ENCODE results near the gene STIM1.

The STIM1 gene

GRCh38 chr11:3856856-3857553, 1.5 kb downstream of the STIM1 start:
- DNase-seq, result no peak

DNA sequence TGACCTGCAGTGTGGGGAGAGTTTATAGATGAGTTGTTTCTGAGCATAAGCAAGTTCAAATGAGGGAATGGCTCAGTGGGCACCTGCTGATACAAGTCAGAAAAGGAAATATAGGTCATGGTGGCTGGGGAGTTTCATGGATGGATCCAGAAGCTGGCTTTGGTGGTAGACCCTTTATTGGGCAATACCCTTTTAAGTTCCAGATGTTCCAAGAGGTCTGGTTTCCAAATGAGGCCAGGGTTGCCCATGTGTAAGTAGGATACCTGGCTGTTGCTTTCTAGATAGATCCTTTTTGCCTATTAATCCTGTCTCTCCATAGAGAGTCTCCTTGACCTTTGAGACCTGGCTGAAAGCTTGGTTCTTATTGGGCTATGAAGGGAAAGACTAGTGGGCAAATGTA, 2.2 kb downstream of the STIM1 start:
- DNase-seq, result no peak

DNA sequence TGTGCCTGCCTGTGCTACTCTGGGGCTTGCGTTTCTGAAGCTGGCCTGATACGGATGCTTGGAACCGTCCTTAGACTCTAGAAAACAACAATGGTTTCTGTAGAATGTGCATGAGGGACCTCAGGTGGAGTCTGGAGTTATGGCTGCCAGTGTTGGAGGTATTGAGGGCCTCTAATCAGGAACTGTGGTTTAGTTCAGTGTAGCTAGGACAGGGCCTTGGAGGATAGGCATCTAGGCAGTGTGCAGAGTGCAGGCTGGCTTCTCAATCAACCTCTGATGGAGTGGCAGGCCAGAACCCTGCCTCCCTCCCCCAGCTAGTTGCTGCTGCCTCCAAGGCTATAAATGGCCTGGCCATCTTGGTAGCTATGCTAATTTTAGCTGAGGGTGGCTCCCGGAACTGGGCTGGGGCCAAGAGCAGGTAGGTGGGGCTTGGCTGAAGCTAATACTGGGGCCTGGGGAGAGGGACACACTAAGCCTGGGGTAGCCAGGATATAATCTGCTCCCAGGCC, 4.0 kb downstream of the STIM1 start:
- DNase-seq, result no peak

GRCh38 chr11:3860375-3860774, 4.9 kb downstream of the STIM1 start:
- DNase-seq, result peak; percentile 46 to 57

DNA sequence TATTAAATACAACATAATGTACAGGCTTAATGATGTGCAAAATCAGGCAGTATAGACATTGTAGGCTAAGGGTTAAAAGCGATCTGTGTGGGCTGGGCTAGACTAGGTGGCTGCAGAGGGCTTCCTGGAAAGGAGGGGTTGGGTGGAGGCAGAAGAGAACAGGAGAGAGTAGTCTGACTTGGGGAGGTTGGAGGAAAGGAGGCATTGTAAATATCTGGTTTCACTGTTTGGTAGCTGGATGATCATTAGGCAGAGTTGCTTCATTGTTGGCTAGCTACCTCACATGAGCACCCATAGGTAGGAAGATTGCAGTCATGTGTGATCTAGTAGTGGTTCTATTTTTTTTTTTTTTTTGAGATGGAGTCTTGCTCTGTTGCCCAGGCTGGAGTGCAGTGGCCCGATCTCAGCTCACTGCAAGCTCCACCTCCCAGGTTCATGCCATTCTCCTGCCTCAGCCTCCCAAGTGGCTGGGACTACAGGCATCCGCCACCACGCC, 5.5 kb downstream of the STIM1 start:
- DNase-seq, result peak in 1 of 2 experiments; percentile 53

DNA sequence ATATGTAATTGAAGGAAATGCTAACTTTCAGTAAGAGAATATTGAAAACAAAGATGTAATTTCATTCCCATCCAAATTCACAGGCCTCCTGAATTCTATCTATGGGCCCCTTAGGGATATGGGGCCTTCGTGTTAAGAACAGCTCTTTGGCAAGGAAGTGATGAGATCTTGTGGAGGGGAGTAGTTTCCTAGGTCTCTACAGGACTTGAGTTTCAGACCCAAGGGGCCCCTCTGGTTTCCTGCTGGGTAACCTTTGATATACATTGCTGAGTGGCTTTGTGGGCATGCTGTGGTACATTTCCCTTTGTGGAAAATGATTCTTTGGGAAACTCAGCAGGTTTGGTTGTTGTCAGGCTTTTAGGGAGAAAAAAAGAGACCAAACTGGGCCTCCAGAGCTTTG, 6.2 kb downstream of the STIM1 start:
- peak in 1 of 2 experiments; percentile 51 for DNase-seq

- DNase-seq, result no peak
Observed at GRCh38 chr11:3865388-3866193, 10.1 kb downstream of the STIM1 start.

DNA sequence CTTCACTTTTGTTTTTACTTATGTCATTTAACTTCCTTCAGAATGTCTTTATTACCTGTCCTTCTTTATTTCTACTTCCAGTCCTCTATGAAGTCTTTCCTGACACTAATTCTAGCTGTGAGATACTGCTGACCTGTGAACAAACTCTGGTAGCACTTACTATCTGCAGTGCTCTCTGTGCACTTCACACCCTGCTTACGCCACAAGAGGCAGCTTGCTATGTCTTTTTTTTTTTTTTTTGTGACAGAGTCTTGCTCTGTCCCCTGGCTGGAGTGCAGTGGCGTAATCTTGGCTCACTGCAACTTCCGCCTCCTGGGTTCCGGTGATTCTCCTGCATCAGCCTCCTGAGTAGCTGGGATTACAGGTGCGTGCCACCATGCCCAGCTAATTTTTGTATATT, 10.7 kb downstream of the STIM1 start:
- no peak for DNase-seq

GRCh38 chr11:3866836-3867208, 11.4 kb downstream of the STIM1 start:
- DNase-seq, result no peak

DNA sequence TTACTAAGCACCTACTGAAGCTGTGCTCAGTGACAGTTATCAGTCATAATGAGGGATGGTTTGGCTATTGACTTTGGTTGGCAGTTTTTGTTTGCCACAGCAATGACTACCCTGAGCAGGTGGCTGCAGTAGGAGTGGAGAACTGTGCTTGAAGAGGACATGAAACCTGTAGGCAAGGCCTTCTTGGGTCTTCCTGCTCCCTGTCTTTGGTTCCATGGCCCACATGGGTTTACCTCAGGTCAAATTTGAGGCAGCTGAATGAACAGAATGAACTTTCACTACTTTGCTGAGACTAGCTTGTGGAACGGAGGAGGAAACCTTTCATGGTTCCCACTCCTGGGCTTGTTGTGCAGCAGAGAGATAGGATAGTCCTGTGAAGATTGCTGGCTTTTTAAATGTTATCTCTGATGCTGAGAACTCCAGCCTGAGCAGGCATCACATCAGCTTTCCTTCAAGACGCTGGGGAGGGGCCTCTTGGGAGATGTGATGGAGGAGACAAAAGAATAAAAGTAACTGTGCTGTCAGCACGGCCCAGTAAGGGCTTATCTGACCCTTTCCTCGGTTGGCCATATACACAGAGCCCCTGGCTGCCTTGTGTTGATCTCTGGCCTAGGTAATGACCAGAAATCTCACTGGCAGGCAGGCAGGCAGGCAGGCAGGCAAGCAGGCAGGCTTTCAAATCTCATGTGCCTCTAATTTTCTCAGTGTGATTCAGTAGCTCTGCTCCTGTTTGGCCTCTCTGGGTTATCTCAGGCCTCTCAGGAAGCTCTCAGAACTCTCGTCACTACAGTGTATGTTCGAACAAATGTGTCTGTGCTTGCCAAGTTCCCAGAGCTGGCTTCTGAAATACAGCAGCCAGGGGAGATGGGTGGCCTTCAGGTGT, 12.0 kb downstream of the STIM1 start:
- peak in 1 of 2 experiments; percentile 36 for DNase-seq

DNA sequence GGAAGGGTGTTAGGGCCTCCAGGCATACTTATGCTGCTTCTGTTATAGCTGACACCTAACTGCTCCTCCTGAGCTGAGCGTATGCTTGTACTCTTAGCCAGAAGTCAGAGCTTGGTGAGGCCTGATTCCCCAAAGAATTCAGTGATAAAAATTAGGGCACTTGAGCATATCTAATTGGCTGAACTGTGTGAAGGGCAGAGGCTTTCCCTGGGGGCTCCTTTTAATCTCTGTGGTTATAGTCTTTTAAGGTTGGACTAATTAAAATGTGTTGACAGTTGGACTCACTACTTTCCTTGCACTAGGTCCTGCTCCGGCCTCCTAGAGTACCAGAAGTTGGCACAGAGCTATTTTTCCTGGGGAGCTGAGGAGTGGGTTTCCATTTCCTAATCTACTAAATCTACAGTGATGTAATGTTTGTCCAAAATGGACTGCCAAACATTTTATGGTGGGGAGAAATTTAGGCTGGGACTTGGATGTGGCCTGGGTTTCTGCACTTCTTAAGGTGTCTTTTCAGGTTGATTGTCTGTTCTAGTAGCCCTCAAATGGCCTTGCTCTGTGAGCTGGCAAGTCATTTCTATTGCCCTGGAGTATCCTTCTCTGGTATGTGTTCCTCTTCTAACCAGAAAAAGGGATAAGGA, 18.4 kb downstream of the STIM1 start:
- DNase-seq, result no peak

DNA sequence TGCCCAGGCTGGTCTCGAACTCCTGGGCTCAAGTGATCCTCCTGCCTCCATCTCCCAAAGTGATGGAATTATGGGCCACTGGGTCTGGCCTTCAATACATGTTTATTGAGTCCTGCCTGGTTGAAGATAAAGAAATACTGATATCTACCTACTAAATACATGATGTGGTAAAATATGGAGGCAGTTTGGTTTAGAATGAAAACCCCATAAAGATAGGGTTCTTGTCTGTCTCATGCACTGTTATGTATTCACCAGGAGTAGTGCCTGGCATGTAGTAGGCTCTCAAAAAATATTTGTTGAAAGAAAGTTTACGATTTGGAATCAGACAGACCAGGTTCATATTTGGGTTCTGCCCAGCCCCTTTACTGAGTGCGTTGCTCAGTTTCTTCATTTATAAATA, 21.1 kb downstream of the STIM1 start:
- no peak for DNase-seq

- DNase-seq, result no peak
Observed at GRCh38 chr11:3877364-3878257, 22.1 kb downstream of the STIM1 start.

GRCh38 chr11:3878258-3878584, 22.8 kb downstream of the STIM1 start:
- no peak for DNase-seq

- no peak for DNase-seq
Observed at GRCh38 chr11:3879216-3879966, 23.9 kb downstream of the STIM1 start.

GRCh38 chr11:3879967-3880542, 24.6 kb downstream of the STIM1 start:
- no peak for DNase-seq

- DNase-seq, result no peak
Observed at GRCh38 chr11:3880724-3881123, 25.3 kb downstream of the STIM1 start.

- DNase-seq, result no peak
Observed at GRCh38 chr11:3882655-3883054, 27.2 kb downstream of the STIM1 start.

DNA sequence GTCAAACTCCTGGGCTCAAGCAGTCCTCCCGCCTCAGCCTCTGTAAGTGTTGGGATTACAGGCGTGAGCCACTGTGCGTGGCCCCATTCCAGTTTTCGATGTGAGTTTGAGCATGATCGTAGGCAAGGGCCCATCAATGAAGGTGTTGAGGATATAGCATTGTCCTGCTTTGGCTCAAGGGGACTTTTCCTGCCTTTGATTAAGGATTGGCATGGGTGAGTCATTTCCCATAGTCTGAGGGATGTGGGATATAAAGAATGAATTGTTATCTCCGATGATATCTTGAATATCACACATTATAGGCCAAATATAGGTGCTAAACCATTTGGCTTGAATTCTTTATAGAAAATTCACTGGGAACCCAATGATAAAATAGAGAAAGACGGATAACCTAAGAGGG, 30.4 kb downstream of the STIM1 start:
- DNase-seq, result no peak

GRCh38 chr11:3886985-3887384, 31.5 kb downstream of the STIM1 start:
- no peak for DNase-seq

Measured in activated CD4-positive, alpha-beta T cell treated with anti-CD3 and anti-CD28 coated beads, Interleukin-2, amount 50 U/mL, for 48 hours (primary cell).